ENCODE results near the gene KRTAP5-3. TPM values are rescaled to one million over a fixed set of nuclear protein-coding genes. Genes with fewer than 3 reads are reported as not detected.

Gene KRTAP5-3
- total RNA-seq (2022; extraction: Qiagen RNA extraction) = not detected in 5 replicates

GRCh38 chr11:1608363-1608762 lies at the start of gene KRTAP5-3:
KRTAP5-3 (minus strand) TSS chr11:1608463; CDS start chr11:1608385, 78 bp downstream.

GRCh38 chr11:1629326-1630185 lies 21.3 kb upstream of the KRTAP5-3 start, which contains the start of gene KRTAP5-5:
KRTAP5-5 (plus strand) TSS chr11:1629775; CDS start chr11:1629841, 66 bp downstream.

GRCh38 chr11:1622086-1622485 lies 13.8 kb upstream of the KRTAP5-3 start, which contains the start of gene KRTAP5-4:
KRTAP5-4 (minus strand) TSS chr11:1622138; CDS start chr11:1622093, 45 bp downstream.

GRCh38 chr11:1597994-1598380 lies 10.3 kb downstream of the KRTAP5-3 start, which contains the start of gene KRTAP5-2:
KRTAP5-2 (minus strand) TSS chr11:1598294; CDS start chr11:1598250, 44 bp downstream.

GRCh38 chr11:1584661-1585370 lies 23.4 kb downstream of the KRTAP5-3 start, which contains the start of gene KRTAP5-1:
KRTAP5-1 (minus strand) TSS chr11:1585283; CDS start chr11:1585249, 34 bp downstream.

GRCh38 chr11:1572197-1573076 lies 35.8 kb downstream of the KRTAP5-3 start, which contains the start of gene DUSP8:
DUSP8 (minus strand) TSS chr11:1572271; CDS start chr11:1565826, 6,445 bp downstream.

Other genes with a start within 250 kb of the KRTAP5-3 start
- 4.8 to 8.6 TPM (median 6.3 TPM) in 5 replicates for gene BRSK2, start 218.5 kb downstream of the KRTAP5-3 start, total RNA-seq (2022; extraction: Qiagen RNA extraction)
- gene MOB2, start 121.7 kb downstream of the KRTAP5-3 start, total RNA-seq (2022; extraction: Qiagen RNA extraction) = 36.2 to 47.8 TPM (median 44.1 TPM) in 5 replicates
- 0.81 to 1.2 TPM (median 1.0 TPM) in 5 replicates for gene DUSP8, start 36.2 kb downstream of the KRTAP5-3 start, total RNA-seq (2022; extraction: Qiagen RNA extraction)
- gene KRTAP5-1, start 23.2 kb downstream of the KRTAP5-3 start, total RNA-seq (2022; extraction: Qiagen RNA extraction) = not detected in 5 replicates
- gene KRTAP5-2, start 10.2 kb downstream of the KRTAP5-3 start, total RNA-seq (2022; extraction: Qiagen RNA extraction) = not detected in 5 replicates
- not detected in 5 replicates for gene KRTAP5-4, start 13.7 kb upstream of the KRTAP5-3 start, total RNA-seq (2022; extraction: Qiagen RNA extraction)
- gene KRTAP5-5, start 21.3 kb upstream of the KRTAP5-3 start, total RNA-seq (2022; extraction: Qiagen RNA extraction) = not detected in 5 replicates
- not detected in 5 replicates for gene KRTAP5-6, start 88.7 kb upstream of the KRTAP5-3 start, total RNA-seq (2022; extraction: Qiagen RNA extraction)
- 1.1 to 2.1 TPM (median 1.4 TPM) in 5 replicates for gene IFITM10, start 142.1 kb upstream of the KRTAP5-3 start, total RNA-seq (2022; extraction: Qiagen RNA extraction)
- gene CTSD, start 155.5 kb upstream of the KRTAP5-3 start, total RNA-seq (2022; extraction: Qiagen RNA extraction) = 397 to 634 TPM (median 550 TPM) in 5 replicates
- gene SYT8, start 226.5 kb upstream of the KRTAP5-3 start, total RNA-seq (2022; extraction: Qiagen RNA extraction) = 0.43 to 1.1 TPM (median 0.55 TPM) in 5 replicates
- gene TNNI2, start 230.5 kb upstream of the KRTAP5-3 start, total RNA-seq (2022; extraction: Qiagen RNA extraction) = 0.25 to 0.40 TPM (median 0.28 TPM) in 4 of 5 replicates, not detected in the other
- 1.6 to 2.3 TPM (median 1.8 TPM) in 5 replicates for gene LSP1, start 244.6 kb upstream of the KRTAP5-3 start, total RNA-seq (2022; extraction: Qiagen RNA extraction)

Measured in A549 treated with AZD2906 at 1 μM for 4 hours (cell line).